Spinal cord (tissue), 10 donors: ENCODE results near the gene LRRC37A2. TPM values are rescaled to one million over a fixed set of nuclear protein-coding genes. Genes with fewer than 3 reads are reported as not detected.
"Not testable (repeated sequence)": the region's sequence is repeated elsewhere in the genome, so short reads cannot be mapped to it uniquely, and the experiment has no call there.

Experiments
- DNase-seq, 6 donors: peaks; one replicate each; pipeline versions ENCODE4 v3.0.0 to v3.0.0-alpha.2; 2013 to 2015; ENCODE audit warnings: low spot score in 6 of 6, low read depth in 4 of 6
- H3K27ac ChIP-seq: one replicate; pipeline ENCODE4 v1.5.1; 2013; ENCODE audit warnings: low read depth, low read length, control low read depth
- H3K27me3 ChIP-seq: one replicate; pipeline ENCODE4 v1.6.1; 2013; ENCODE audit warnings: low read length; ENCODE audit not compliant: control insufficient read depth, insufficient read depth
- H3K36me3 ChIP-seq: one replicate; pipeline ENCODE4 v1.6.1; 2013; ENCODE audit warnings: low read length; ENCODE audit not compliant: control insufficient read depth, insufficient read depth
- H3K4me1 ChIP-seq: one replicate; pipeline ENCODE4 v1.6.1; 2013; ENCODE audit warnings: low read length; ENCODE audit not compliant: control insufficient read depth, insufficient read depth
- H3K4me3 ChIP-seq: one replicate; pipeline ENCODE4 v1.5.1; 2013; ENCODE audit warnings: low read depth, low read length, control low read depth
- H3K9me3 ChIP-seq: one replicate; pipeline ENCODE4 v1.6.1; 2013; ENCODE audit warnings: low read length; ENCODE audit not compliant: control insufficient read depth, insufficient read depth
- WGBS: methylation state at CpG from one replicate; pipeline ENCODE4 v1.1.5; 2013; ENCODE audit warnings: missing lambda C conversion rate; ENCODE audit not compliant: insufficient coverage; 5-methylcytosine and 5-hydroxymethylcytosine counted together
- polyA plus RNA-seq, 2 donors: library from polyadenylated mRNA; unstranded; fragments of 120-200 nt; gene quantifications; one replicate each; pipeline ENCODE4 v1.2.1, GENCODE V29; 2013; ENCODE audit not compliant: insufficient read length in 2 of 2
- small RNA-seq: library from RNA; depleted of rRNA; stranded (forward); fragments of <200 nt; gene quantifications from one replicate; pipeline ENCODE3, GENCODE V24; 2014; ENCODE audit warnings: low replicate concordance
- total RNA-seq, 2 donors: library from RNA; depleted of rRNA in 1 of 2; stranded (reverse); fragments of 120-200 nt in 1 of 2; fragments of >200 nt in 1 of 2; gene quantifications; one replicate each; pipeline versions ENCODE4 v1.2.3 to v1.2.4, GENCODE V29; 2013 to 2014
- donor health status: healthy.

Gene LRRC37A2
- total and polyA plus RNA-seq, 4 donors: 6.4 to 59.2 (median 21.1) TPM

GRCh38 chr17:46590157-46591146, 78.2 kb downstream of the LRRC37A2 start, which contains the start of gene NSF:
NSF (plus strand) TSS chr17:46590669; CDS start chr17:46590776, 107 bp downstream.
- not testable (repeated sequence) for H3K27ac ChIP-seq, H3K27me3 ChIP-seq, DNase-seq, H3K9me3 ChIP-seq, H3K4me1 ChIP-seq, H3K36me3 ChIP-seq, H3K4me3 ChIP-seq
- no CpG with 5 or more reads among the region's 95 CpGs for WGBS

- not testable (repeated sequence) for H3K36me3 ChIP-seq, H3K4me3 ChIP-seq, H3K27ac ChIP-seq, H3K4me1 ChIP-seq, DNase-seq, H3K9me3 ChIP-seq, H3K27me3 ChIP-seq
- no CpG with 5 or more reads among the region's 7 CpGs for WGBS
These were observed 79.1 kb downstream of the LRRC37A2 start for GRCh38 chr17:46591332-46591731.

- not testable (repeated sequence) for H3K36me3 ChIP-seq, H3K4me3 ChIP-seq, H3K27me3 ChIP-seq, H3K27ac ChIP-seq, H3K4me1 ChIP-seq, DNase-seq, H3K9me3 ChIP-seq
- WGBS: no CpG with 5 or more reads among the region's 3 CpGs
These were observed 86.2 kb downstream of the LRRC37A2 start for GRCh38 chr17:46598344-46598931.

GRCh38 chr17:46600767-46601166, 88.5 kb downstream of the LRRC37A2 start:
- H3K9me3 ChIP-seq, H3K4me3 ChIP-seq, H3K36me3 ChIP-seq, H3K27me3 ChIP-seq, DNase-seq, H3K4me1 ChIP-seq, H3K27ac ChIP-seq: not testable (repeated sequence)
- no CpG with 5 or more reads among the region's 3 CpGs for WGBS

GRCh38 chr17:46603125-46603524, 90.9 kb downstream of the LRRC37A2 start:
- H3K9me3 ChIP-seq, H3K4me1 ChIP-seq, H3K36me3 ChIP-seq, H3K4me3 ChIP-seq, DNase-seq, H3K27ac ChIP-seq, H3K27me3 ChIP-seq: not testable (repeated sequence)

Small RNA genes within 50 kb of the gene (small RNA-seq; reads per million reads assigned to genes)
- gene RN7SL199P: not detected

Other genes with a start within 250 kb of the LRRC37A2 start
- gene LRRC37A, start 217.3 kb upstream of the LRRC37A2 start, total RNA-seq: 1 to 10 TPM; 3.3 to 5.2 TPM
- gene LRRC37A, start 217.3 kb upstream of the LRRC37A2 start, polyA plus RNA-seq: 1 to 10 TPM; 3.5 to 8.0 TPM
- 10 to 100 TPM; 12.7 to 15.2 TPM for gene ARL17B, start 150.7 kb upstream of the LRRC37A2 start, total RNA-seq
- 10 to 100 TPM; 16.1 to 18.6 TPM for gene ARL17B, start 150.7 kb upstream of the LRRC37A2 start, polyA plus RNA-seq
- gene ARL17A, start 67.2 kb downstream of the LRRC37A2 start, total RNA-seq: 10 to 100 TPM in 1 of 2 donors, 1 to 10 TPM in 1; 7.6 to 22.3 TPM
- gene ARL17A, start 67.2 kb downstream of the LRRC37A2 start, polyA plus RNA-seq: 10 to 100 TPM; 24.1 to 47.4 TPM
- gene NSF, start 78.2 kb downstream of the LRRC37A2 start, total RNA-seq: 100 to 1,000 TPM in 1 of 2 donors, 10 to 100 TPM in 1; 46.8 to 266 TPM
- gene NSF, start 78.2 kb downstream of the LRRC37A2 start, polyA plus RNA-seq: 100 to 1,000 TPM; 141 to 154 TPM